Stimulated activated CD4-positive, alpha-beta T cell treated with anti-CD3 and anti-CD28 coated beads, Interleukin-1b, Interleukin-23, amount 100 ng/mL, for 1 hour (primary cell): ENCODE data around the gene SFPQ.
"Not testable (repeated sequence)": the region's sequence is repeated elsewhere in the genome, so short reads cannot be mapped to it uniquely, and the experiment has no call there.

ENCODE experiments used
- DNase-seq, 2 donors: peaks; one replicate each; pipeline ENCODE4 v3.0.0-alpha.2; 2020; ENCODE audit warnings: low read depth in 2 of 2

SFPQ gene, protein sequence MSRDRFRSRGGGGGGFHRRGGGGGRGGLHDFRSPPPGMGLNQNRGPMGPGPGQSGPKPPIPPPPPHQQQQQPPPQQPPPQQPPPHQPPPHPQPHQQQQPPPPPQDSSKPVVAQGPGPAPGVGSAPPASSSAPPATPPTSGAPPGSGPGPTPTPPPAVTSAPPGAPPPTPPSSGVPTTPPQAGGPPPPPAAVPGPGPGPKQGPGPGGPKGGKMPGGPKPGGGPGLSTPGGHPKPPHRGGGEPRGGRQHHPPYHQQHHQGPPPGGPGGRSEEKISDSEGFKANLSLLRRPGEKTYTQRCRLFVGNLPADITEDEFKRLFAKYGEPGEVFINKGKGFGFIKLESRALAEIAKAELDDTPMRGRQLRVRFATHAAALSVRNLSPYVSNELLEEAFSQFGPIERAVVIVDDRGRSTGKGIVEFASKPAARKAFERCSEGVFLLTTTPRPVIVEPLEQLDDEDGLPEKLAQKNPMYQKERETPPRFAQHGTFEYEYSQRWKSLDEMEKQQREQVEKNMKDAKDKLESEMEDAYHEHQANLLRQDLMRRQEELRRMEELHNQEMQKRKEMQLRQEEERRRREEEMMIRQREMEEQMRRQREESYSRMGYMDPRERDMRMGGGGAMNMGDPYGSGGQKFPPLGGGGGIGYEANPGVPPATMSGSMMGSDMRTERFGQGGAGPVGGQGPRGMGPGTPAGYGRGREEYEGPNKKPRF

DNA sequence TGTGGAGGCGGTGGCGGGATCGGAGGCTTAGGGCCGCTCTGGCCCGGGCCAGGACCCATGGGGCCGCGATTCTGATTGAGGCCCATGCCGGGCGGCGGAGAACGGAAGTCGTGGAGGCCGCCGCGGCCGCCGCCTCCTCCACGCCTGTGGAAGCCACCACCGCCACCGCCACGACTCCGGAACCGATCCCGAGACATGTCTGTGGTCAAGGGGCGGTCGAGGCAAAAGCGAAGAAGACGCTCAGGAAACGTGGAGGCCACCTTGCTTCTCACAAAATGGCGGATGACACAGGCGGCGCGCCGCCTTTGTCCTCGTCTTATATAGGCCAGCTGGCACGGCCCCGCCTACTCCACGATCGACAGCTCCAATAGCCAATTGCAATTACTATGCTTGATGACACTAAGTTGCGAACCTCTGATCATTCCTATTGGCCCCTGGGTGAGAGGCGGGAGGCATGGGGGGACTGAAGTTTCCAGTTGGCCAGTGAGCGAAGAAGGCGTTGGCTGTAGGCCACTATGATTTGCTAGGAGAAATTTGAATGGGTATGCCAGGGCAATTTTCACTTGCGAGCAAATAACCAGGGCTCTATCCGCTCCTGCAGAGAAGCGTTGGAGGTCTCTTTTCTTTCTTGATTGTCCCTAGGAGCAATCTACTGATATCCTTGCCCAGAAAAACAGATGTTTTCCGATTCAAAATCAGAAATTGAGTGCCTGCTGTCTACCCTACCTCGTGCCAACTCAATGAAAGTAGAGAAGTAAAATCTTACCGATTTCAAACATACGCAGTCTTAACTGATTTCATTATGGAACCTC lies at the start of gene SFPQ:
TSS of gene SFPQ (minus strand) at position 293 of the 812 bp plus-strand sequence. CDS start at position 197, 96 bp downstream.
- DNase-seq = peak; percentile 91 to 96

DNA sequence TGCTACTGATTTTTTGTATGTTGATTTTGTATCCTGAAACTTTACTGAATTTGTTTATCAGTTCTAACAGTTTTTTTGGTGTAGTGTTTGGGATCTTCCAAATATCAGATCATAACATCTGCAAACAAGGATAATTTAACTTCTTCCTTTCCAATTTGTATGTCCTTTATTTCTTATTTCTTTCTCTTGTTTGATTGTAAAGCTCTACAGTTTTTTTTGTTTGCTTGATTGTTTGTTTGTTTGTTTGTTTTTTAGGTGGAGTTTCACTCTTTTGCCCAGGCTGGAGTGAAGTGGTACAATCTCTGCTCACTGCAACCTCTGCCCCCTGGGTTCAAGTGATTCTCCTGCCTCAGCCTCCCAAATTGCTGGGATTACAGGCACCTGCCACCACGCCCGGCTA lies 43.8 kb upstream of the SFPQ start:
- not testable (repeated sequence) for DNase-seq

DNA sequence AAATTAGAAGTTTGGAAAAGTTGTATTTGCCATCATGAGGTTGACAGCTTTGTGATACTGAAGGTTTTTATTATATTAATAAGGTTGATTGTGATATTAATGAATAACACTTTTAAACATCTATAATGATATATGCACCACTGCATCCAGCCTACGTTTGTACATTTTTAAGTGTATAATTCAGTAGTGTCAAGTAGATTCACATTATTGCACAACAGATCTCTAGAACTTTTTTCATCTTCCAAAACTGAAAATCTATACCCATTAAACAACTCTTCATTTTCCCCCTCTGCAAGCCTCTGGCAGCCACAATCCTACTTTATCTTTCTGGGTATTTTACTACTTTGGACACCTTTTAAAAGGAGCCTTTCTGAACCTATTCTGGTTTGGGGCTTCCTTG lies 38.3 kb upstream of the SFPQ start:
- no peak for DNase-seq

DNA sequence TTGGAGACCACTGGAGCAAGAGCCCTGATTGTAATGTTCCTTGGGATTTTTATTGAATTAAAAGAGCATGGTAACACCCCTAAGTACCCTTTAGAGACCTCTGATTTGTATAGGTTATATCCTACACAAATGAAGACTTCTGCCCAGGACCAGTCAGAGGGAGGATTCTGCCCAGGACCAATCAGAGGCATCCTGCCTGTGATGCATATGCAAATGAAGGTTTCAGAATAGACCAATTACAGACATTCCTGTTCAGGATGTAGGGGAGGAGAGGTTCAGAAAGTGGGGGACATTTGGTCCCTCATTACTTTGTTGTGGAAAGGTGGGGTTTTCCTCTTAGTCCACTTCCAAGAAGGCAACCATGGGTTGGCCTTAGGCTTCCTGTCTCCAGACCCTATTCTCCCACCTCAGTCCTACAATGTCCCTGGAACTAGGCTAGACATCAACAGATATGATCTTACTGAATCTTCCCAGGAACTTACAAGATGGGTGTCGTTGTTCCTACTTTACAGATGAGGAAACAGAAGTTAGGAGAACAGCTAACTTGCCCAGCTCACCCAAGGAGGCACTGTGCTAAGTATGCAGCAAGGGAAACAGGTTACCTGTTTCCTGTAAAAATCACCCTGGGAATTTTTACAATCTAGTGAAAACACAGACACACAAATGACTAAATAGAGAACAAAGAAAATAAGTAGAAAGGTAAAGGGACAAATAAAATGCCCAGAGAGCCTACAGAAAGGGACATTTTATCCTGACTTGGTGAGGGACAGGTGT lies 36.8 kb upstream of the SFPQ start:
- no peak for DNase-seq

DNA sequence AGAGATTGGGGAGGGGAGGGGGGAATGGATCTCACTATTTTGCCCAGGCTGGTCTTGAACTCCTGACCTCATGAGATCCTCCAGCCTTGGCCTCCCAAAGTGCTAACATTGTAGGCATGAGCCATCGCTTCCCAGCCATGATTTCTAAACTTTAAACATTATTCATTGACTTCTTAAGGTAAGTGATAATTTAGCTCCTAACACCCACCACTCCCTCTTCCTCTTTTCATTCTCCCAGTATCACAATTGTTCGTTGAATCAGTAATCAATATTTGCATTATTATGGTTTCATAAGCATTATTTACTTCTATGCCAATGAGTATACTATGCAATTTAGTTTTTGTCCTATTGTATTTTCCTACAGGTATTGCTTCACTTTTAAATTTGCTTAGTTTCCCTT lies 33.6 kb upstream of the SFPQ start:
- no peak for DNase-seq

DNA sequence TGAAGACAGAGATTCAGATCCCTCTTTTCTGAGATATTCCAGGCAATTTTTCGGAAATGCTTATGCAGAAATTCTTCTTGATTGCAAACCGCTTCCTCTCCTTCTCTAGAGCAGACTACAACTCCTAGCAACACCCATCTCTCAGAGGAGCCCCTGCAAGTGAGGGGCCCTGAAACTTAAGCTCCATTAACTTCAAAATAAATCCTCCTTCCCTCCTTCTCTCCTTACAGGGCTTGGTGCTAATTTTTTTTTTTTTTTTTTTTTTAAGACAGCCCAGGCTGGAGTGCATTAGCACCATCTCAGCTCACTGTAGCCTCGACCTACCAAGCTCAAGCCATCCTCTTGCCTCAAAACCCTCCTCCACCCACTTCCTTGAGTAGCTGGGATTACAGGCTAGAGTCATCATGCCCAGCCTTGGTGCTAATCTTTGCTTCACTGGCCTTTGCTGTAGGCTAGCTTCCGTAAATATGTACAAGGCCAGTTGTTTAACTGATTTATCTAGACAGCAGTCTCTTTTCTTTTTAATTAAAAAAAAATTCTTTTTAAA lies 30.2 kb upstream of the SFPQ start:
- DNase-seq = no peak

DNA sequence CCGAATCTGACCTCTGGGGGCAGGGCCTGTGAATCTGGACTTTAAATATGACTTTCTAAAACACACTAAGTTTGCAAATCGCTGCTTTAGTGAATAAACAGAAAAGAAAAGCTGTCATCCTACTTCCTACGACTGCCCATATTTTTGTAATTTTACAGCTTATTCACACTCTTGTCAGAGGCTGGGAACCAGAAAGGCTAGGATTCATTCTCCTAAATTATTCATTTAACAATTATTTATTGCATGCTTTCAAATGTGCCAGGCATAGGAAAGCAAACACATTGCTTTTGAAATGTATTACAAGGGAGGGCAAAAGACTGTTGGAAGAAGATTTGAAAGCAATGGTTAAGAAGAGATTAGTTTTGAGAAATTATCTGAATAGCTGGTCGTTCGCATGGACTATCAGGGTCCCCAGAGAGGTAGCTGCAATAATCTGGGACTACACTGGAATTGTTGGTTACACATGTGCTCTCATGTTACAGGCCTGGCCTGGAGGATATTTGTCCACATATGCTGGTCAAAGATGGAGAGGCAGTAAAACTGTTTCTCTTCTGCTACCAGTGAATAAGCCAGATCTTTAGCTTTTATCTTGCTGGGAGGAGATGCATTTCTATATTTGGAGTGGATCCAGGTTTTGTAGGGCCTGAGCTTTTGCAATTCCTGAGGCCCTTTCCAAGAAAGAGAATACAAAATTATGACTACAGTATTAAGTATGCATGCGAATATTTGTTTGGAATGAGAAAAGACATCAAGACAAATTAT lies 29.6 kb upstream of the SFPQ start:
- DNase-seq = no peak

DNA sequence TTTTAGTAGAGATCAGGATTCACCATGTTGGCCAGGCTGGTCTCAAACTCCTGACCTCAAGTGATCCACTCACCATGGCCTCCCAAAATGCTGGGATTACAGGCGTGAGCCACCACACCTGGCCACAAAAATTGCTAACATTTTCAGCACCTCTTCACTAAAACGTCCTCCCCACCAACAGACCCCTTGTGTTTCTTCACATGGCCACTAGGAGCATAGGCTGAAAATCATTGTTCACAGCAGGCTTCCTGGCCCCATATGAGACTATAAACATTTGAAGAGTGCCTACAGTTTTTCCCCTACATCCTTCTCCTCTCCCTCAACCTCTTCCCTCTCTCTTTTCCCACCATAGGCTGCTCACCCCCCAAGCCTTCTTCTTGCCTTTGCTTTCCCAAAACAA lies 28.0 kb upstream of the SFPQ start:
- no peak for DNase-seq

DNA sequence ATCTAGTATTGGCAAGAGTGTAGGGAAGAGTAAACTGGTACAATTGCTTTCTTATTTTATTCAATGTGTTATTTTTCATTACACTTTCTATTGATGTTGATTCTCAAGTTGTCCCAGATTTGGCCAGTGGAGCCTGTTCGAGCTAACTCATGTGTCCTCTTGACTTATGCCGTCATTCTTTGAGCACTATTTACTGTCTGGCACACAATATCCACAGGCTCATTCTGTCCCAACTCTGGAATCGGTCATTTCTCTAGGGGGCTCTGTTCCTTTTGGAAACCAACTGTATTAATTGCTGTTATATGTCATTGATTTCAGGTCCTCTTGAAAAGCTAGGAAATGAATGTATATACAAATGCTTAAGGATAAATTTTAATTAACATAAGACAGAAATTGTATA lies 22.4 kb upstream of the SFPQ start:
- no peak for DNase-seq

DNA sequence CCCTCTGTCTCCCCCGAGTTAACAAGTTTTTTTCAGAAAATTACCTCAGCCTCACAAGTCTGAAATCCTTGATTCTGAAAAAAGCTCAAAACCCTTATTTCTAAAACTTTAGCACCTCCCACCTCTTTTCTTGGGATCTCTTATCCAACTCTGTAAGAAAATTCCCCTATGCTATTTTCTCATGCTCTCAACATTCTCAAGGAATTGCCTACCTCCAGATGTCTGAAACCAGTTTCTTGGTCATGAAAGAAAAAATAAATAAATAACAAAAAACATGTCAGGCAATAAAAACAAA lies 18.1 kb upstream of the SFPQ start:
- DNase-seq = no peak

DNA sequence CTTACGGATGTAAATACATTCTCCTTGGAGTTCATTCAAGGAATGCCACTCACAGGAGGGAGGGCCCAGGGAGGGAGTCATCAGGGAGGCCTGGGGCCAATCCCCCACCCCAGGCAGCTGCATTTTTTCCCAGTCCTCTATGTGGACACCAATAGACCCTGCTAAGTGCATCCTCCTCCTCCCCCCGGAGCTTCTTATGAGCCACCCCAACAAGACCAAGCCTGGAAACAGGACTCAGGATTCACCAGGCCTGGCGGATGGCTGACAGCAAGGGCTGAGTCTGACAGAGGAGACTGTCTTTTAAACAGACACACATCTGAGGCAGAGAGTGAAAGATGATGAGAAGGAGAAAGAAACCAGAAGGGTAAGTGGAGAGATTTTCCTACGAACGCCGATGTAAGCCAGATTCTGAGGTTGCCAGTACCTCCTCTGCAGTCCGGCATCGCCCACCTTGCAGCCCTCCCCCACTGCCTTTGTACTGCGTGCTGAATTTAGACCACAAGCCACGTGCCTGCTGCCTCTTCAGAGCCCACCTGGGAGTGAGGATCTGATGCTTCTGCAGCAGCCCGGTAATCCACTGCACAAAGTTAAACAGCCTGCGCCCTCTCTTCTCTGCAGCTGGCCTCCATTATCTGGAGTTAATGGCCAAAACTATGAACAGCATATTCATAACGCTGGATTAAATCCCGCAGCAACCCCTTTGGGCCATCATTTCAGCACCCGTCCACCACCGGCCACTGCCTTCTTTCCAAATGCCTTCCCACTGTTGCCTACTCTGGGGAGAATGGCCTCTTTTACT lies 17.6 kb upstream of the SFPQ start:
- DNase-seq = no peak

DNA sequence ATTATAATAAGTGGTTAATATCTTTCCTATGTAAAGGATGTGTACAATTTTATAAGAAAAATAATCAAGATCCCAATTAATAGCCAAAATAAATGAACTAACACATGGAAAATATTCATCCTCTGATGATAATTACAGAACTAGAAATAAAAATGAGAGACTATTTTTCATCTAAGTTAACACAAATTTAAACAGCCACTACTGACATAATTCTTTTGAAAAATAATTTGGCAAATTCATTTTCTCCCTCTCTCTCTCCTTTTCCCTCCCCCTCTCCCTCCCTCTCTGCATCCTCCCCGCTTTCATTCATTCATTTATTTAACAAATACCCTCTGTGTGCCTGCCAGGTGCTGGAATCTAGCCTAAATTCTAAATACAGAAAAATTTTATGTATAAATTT lies 10.3 kb upstream of the SFPQ start:
- DNase-seq = no peak

DNA sequence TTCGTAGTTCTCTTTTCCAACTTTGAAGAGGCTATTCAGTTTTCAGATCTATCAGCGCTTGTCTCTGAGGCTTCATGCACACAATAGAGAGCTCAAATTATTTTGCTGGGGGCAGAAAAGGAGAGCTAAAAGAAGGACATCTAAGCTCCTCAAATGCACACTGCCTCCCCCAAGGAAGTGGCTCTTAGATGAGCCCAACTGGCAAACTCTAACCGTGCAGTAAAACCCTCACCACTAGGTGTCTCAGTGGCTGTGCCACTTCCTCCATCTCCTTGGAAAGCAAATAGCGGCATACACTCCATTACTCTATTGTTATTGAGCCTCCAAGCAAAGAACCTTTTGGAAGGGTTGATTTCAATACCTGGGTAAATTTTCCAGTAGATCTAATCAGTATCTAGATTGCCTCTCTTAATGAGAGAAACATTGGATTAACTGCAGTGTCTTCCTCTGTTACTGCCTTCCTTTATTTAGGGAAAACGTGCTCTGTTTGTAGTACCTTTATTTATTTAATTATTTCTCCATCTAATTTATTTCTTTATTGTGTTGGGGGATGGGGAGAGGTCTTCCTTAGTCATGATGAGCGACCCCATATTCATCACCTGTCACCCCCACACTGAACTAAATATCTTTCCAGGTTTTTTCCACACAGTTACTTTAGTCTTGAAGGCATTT lies 9.2 kb upstream of the SFPQ start:
- peak; percentile 24 to 39 for DNase-seq

DNA sequence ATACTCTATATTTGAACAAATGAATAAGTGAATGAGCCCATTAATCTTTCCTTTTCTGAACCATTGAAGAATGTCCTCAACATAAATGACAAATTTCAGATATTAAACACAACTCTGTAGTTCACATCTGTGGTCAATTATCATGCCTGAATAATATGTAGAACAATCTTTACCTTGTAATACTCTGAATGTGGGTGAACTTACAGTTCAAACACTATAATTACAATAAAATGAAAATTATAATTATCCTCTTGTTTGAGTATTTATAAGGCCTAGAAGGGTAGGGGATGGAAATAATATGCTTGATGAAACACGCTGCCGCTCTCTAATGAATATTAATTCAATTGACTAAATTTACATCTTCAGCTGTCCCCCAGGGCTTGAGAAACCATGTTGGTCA lies 8.7 kb upstream of the SFPQ start:
- DNase-seq = no peak

DNA sequence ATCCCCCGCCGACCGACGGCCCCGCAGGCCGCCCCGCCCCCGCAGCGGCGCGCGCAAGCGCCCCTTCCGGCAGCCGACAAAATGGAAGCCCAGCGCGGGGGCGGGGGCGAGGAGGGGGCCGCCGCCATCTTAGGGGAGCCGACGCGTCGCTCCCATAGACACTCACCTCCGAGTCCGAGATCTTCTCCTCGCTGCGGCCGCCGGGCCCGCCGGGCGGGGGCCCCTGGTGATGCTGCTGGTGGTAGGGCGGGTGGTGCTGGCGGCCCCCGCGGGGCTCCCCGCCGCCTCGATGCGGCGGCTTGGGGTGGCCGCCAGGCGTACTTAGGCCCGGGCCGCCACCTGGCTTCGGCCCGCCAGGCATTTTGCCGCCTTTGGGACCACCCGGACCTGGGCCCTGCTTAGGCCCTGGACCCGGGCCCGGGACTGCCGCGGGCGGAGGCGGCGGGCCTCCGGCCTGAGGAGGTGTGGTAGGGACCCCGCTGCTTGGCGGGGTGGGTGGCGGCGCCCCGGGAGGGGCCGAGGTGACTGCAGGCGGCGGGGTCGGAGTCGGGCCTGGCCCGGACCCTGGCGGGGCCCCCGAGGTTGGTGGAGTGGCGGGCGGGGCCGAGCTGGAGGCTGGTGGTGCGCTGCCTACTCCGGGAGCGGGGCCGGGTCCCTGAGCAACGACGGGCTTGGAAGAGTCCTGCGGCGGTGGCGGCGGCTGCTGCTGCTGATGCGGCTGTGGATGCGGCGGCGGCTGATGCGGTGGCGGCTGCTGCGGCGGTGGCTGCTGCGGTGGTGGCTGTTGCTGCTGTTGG lies 691 bp downstream of the SFPQ start:
- DNase-seq = peak; percentile 73 to 86

DNA sequence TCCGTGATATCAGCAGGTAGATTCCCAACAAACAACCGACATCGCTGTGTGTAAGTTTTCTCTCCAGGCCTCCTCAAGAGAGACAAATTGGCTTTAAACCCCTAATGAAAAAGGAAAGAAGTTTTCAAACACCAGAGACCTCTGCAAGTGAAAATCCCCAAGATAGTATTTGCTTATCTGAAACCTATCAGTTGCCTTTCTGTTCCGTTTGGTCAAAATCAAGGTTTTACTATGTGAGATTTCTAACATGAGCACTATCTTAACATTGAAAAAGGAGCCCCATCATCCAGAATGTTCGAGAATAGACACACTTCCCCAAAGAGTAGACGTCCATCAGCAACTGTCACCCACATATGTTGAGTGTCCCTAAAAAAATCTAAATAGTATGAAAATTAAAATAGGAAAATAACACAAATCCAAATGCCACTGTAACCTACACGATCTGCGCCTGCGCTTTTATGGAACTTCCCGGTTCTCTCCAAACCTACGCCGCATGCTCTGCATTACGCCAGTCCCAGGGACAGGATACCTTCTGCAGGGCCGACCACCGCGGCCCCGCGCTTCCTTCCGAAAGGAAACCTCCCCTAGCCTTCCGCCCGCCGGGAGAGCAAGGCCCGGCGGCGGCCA lies 1.4 kb downstream of the SFPQ start:
- no peak for DNase-seq

DNA sequence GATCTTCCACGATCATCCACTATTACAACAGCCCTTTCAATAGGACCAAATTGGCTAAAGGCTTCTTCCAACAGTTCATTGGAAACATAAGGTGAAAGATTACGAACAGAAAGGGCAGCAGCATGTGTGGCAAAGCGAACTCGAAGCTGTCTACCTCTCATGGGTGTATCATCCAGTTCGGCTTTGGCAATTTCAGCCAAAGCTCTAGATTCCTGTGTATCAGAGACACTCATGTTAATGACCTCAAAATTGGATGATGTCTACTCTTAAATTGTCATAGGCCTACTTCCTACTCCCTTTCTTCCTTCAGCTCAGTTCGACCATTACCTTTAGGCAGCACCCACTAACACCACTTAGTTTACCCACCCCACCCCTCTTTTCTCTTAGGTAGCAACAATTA lies 2.2 kb downstream of the SFPQ start:
- DNase-seq = no peak
